HG03378 (cell line): ENCODE measurements around the gene SLC39A13.
"Not testable (repeated sequence)": the region's sequence is repeated elsewhere in the genome, so short reads cannot be mapped to it uniquely, and the experiment has no call there.

Experiments
- ATAC-seq: cut with Tn5 transposase; IDR thresholded peaks from one replicate; pipeline ENCODE4 v1.9.1; 2021; ENCODE audit warnings: mild to moderate bottlenecking, moderate library complexity; ENCODE audit not compliant: unreplicated experiment

The SLC39A13 gene

DNA sequence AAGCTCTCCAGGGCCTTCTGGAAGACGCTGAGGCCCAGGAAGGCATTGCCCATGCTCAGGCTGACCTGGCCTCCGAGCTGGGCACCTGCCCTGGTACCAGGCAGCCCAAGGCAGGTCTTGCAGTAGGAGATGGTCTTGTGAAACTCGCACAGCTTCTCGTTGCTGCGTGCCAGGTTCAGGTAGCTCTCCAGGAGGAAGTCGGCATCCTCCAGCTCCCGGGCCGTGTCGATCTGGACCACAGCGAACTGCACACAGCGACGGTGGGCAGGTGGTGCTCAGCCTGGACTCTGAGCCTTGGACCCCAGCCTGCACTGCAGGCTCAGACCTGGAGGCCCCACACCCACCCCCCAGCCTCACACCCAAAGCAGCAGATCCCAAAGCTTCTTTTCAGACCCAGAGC is 39.5 kb downstream of the SLC39A13 start:
- no peak for ATAC-seq

GRCh38 chr11:47448566-47449427 is 40.4 kb downstream of the SLC39A13 start, which contains the start of gene RAPSN:
RAPSN (minus strand) TSS chr11:47449136; CDS start chr11:47448964, 172 bp downstream.
- ATAC-seq: no peak

DNA sequence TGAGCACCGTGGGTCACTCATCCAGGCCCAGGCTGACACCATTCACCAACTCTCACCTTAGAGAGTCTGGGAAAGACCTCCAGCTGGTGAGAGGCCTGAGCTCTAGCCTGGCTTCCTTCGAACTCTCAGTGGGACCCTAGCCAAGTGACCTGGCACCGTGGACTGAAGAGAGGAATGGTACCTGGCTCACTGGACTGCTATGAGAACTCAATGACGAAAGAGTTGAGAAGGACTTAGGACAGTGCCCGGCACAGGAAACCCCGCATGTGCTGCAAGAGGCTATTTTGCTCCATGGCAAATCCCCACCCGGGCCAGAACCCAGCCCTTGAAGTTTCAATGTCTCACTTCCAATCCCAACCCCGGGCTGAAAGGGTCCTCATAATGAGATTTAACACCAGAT is 41.2 kb downstream of the SLC39A13 start:
- no peak for ATAC-seq

GRCh38 chr11:47451436-47451835 is 43.0 kb downstream of the SLC39A13 start:
- ATAC-seq: no peak

DNA sequence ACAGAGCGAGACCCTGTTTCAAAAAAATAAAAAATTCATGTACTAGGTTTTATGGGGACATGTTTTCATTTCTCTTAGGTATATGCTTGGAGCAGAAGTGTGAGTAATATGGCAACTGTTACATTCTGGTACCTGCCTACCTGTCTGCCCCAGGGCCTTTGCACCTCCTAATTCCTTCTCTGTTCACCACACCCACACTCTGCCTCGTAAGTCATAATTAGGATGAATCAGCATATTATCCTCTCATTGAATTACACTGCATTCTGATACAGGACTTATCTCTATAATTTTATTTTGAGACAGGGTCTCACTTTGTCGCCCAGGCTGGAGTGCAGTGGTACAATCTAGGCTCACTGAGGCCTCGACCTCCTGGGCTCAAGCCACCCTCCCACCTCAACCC is 43.6 kb downstream of the SLC39A13 start:
- no peak for ATAC-seq

- no peak for ATAC-seq
Measured at GRCh38 chr11:47453365-47453764, 45.0 kb downstream of the SLC39A13 start.

- not testable (repeated sequence) for ATAC-seq
Measured at GRCh38 chr11:47454258-47454671, 45.9 kb downstream of the SLC39A13 start.

- no peak for ATAC-seq
Measured at GRCh38 chr11:47460571-47461235, 52.3 kb downstream of the SLC39A13 start.

GRCh38 chr11:47461876-47462275 is 53.5 kb downstream of the SLC39A13 start:
- ATAC-seq: no peak

DNA sequence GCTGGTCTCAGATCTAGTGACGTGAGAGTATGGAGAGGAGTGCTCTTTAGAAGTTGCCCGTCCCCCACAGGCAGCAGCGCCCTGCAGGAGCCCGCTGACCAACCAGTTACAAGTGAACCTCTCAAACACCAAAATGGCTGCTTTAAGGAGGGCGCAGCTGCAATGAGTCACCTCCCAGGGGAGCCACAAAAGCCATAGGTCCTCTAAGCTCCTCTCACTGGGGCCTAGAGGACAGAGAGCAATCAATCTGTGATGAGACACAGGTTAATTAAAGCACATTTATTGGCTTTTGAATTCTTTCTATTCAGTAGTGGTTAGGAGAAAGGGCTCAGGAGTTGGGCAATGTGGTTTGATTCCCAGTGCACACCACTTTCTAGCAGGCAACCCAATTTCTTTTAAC is 56.1 kb downstream of the SLC39A13 start:
- ATAC-seq: no peak
